Measurements from ENCODE around the gene PDIA3. TPM values are rescaled to one million over a fixed set of nuclear protein-coding genes. Genes with fewer than 3 reads are reported as not detected.
A peak's percentile ranks its signal among the peaks of the same experiment; 100 is the strongest.

The PDIA3 gene
- total and polyA plus RNA-seq, 12 donors, result 100 to 257 (median 144) TPM

DNA sequence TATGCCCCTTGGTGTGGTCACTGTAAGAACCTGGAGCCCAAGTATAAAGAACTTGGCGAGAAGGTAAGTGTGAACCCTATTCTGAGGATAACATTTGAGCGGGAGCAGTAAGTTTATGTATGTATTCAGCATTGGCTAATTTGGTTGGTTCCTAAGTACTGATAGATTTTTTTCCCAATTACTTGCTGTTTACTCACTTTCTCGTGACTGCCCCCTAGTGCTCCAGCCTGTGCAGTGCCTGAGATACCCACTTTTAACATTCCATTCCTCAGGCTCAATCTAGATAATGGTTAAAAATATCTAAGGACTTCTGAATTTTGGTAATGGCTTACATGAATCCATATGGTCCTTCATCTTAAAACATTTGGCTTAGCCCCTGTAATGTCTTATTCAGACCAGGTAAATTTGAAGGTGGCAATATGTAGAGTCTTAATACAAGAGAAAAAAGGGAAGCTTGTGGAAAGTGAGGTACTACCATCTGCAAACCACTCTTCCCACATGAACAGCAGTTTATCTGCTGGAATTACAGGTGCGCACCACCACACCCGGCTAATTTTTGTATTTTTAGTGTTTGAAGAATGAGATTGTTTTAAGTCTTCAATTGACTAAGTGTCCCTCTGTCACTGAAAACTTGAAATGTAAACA, 23.5 kb downstream of the PDIA3 start:
- intact Hi-C loops (cut with DNase I), result no loop called here
- no peaks in the 10 kb centered on the region for H3K27me3 ChIP-seq
- 70 to 73% methylated on average over 5 of the region's 5 CpGs for WGBS, 2 donors
- H3K4me1 ChIP-seq, result peaks cover 0 to 22% (median 0%) of the 10 kb centered on the region in 9 donors
- peak; percentile 61 to 87 (median 78) for TF ChIP-seq CTCF (IDR thresholded peaks at IDR 0.05)
- H3K9me3 ChIP-seq, result no peaks in the 10 kb centered on the region
- H3K4me3 ChIP-seq, result no peak overlapping the region
- peaks cover 0 to 97% (median 84%) of the 10 kb centered on the region in 9 donors for H3K36me3 ChIP-seq
- DNase-seq, result peak; percentile 38 to 48
- peak in 7 of 8 donors; percentile 30 to 62 (median 37) for ATAC-seq
- H3K27ac ChIP-seq, result no peak overlapping the region

DNA sequence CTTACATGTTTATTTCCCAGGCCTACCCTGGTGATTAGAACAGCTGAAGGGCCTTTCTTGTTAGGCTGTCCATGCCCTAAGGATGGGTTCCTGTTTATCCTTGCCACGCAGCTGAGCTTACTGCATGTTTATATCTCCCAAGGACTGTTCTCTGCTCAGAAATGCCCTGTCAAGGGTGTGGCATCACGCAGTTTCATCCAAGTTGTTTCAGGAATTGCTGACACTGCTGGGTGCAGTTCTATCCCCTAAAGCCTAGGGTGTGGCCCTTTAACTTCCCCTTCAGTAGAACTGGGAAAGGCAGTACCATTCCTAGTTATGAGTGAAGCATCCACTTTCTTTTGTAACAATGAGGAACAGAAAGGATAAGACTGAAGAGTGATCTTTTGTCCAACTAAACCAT, 25.6 kb downstream of the PDIA3 start:
- 80 to 82% methylated on average over 2 of the region's 2 CpGs for WGBS, 2 donors
- no peaks in the 10 kb centered on the region for H3K9me3 ChIP-seq
- H3K4me3 ChIP-seq, result no peak overlapping the region
- peaks cover 0 to 76% (median 65%) of the 10 kb centered on the region in 9 donors for H3K36me3 ChIP-seq
- DNase-seq (no peak), ATAC-seq (peak in 1 of 8 donors; percentile 38)
- no peak for TF ChIP-seq CTCF (IDR thresholded peaks at IDR 0.05)
- peaks cover 0 to 30% (median 7%) of the 10 kb centered on the region in 9 donors for H3K4me1 ChIP-seq
- H3K27me3 ChIP-seq, result no peaks in the 10 kb centered on the region
- intact Hi-C loops (cut with DNase I), result no loop called here
- peak overlapping the region in 1 of 10 donors; percentile 41 for H3K27ac ChIP-seq

DNA sequence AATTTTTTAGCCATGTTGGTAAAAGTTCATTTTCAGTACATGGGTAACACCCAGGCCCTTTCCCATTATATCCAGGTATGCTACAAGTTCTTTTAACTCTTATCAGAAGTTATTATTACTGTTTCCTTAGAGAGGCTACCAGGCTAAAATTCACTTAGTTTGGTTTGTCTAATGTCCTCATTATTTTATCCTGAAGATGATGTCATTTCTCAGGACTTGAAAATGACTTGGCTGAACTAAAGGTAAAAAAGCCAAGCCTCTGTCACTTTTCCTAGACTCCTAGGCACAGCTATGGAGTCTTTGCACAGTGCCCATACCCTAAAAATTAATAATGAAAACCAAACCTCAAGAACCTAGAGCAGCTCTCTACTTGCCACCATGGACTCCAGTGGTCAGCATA, 26.4 kb downstream of the PDIA3 start:
- Histone ChIP-seq H3K36me3 (peaks cover 0 to 68% (median 56%) of the 10 kb centered on the region in 9 donors), H3K27me3 (no peaks in the 10 kb centered on the region), H3K4me3 (no peak overlapping the region), H3K9me3 (no peaks in the 10 kb centered on the region), H3K4me1 (peaks cover 1 to 33% (median 10%) of the 10 kb centered on the region in 9 donors), H3K27ac (no peak overlapping the region)
- no peak for DNase-seq
- TF ChIP-seq CTCF (IDR thresholded peaks at IDR 0.05), result no peak
- no peak for ATAC-seq
- intact Hi-C loops (cut with DNase I), result no loop called here

DNA sequence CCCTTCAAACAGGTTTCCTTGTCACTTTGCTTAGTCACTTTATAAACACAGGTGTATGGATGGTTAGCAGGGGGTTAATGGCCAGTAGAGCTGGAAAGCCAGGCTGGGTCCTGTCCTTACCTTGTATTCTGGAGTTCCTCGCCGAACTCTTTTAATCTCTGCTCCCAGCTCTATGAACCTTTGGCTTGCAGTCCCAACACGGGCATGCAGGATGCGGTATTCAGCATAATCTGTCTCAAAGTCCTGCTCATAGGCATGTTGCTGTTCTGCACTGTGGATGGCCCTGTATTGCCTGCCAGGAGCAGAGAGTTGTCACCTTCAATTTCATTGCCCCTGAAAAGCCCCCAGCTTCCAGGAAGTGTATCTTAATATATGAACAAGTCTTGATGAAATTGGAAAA, 27.8 kb downstream of the PDIA3 start:
- intact Hi-C loops (cut with DNase I), result no loop called here
- Histone ChIP-seq H3K36me3 (peaks cover 0 to 54% (median 44%) of the 10 kb centered on the region in 9 donors), H3K4me1 (peaks cover 4 to 39% (median 17%) of the 10 kb centered on the region in 9 donors), H3K27ac (no peak overlapping the region), H3K4me3 (no peak overlapping the region), H3K9me3 (no peaks in the 10 kb centered on the region), H3K27me3 (no peaks in the 10 kb centered on the region)
- ATAC-seq, result no peak
- TF ChIP-seq CTCF (IDR thresholded peaks at IDR 0.05), result no peak
- no peak for DNase-seq
- 58 to 70% methylated on average over 4 of the region's 4 CpGs for WGBS, 2 donors

All from heart right ventricle (tissue), 16 donors.